Right lobe of liver (tissue), 4 donors: ENCODE data around the gene BUB1.

ENCODE experiments used
- POLR2A ChIP-seq: fragments of 450-650 bp; IDR thresholded peaks from one replicate; pipeline ENCODE4 v1.6.1; 2017; ENCODE audit warnings: antibody characterized with exemption, mild to moderate bottlenecking
- TF ChIP-seq, protein P1 (sequence below), 4 donors: fragments of 200-600 bp in 3 of 4; fragments of 450-650 bp in 1 of 4; IDR thresholded peaks; one replicate each; pipeline versions ENCODE4 v1.5.1 to v1.8.0; 2016 to 2022; ENCODE audit warnings: antibody characterized with exemption in 4 of 4, mild to moderate bottlenecking in 2 of 4
- donor health status: DM: no; HTN: no; CAD: no.
- donor health status: DM: no; HTN: no; CAD: no.
- donor health status: DM: no; HTN: yes; CAD: no.

DNA sequence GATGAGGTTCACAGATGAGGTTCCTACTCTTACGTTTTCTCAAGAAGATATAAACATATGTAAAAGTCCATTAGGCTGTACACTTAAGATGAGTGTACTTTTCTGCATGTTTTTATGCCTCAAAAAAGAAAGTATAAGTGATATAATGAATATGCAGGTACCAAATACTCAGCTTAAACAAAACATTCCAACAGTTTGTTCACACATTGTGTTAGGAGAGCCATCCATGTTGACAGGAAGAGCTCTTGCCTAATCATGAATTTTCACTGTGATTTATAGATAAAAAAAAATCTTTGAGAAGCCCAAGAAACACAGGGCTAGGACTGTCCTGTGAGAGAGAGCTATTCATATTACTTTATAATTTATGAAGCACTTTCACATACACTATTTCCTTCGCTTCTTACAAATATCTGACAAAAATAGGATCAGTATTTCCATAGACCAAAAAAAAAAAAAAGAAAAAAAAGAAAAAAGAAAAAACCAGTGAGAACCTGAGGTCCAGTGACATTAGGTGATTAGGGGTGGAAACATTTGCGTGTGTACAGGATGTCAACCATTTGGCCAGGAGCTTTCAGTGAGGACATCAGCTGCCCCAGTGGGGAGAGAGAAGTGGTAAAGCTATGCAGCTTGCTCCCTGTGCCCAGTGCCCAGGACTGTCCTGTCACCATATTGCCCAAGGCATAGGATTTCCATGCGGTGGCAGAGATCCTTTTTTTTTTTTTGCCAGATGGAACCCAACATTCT, 38.7 kb downstream of the BUB1 start:
- TF ChIP-seq, protein P1, sequence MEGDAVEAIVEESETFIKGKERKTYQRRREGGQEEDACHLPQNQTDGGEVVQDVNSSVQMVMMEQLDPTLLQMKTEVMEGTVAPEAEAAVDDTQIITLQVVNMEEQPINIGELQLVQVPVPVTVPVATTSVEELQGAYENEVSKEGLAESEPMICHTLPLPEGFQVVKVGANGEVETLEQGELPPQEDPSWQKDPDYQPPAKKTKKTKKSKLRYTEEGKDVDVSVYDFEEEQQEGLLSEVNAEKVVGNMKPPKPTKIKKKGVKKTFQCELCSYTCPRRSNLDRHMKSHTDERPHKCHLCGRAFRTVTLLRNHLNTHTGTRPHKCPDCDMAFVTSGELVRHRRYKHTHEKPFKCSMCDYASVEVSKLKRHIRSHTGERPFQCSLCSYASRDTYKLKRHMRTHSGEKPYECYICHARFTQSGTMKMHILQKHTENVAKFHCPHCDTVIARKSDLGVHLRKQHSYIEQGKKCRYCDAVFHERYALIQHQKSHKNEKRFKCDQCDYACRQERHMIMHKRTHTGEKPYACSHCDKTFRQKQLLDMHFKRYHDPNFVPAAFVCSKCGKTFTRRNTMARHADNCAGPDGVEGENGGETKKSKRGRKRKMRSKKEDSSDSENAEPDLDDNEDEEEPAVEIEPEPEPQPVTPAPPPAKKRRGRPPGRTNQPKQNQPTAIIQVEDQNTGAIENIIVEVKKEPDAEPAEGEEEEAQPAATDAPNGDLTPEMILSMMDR (IDR thresholded peaks at IDR 0.05) = no peak
- no peak for TF ChIP-seq POLR2A
